NCI-H1436 treated with DMSO at 0.1 percent for 48 hours (cell line): Measurements from ENCODE around the gene COL5A3.
"Not testable (repeated sequence)": the region's sequence is repeated elsewhere in the genome, so short reads cannot be mapped to it uniquely, and the experiment has no call there.

ENCODE experiments used
- DNase-seq: peaks from one replicate; lab custom pipeline; 2025; lab: John Stamatoyannopoulos, UW

COL5A3 gene

GRCh38 chr19:9936326-9937000 is 73.8 kb downstream of the COL5A3 start, which contains the start of gene OLFM2:
OLFM2 (minus strand) TSS chr19:9936515; CDS start chr19:9936366, 149 bp downstream.
- no peak for DNase-seq

GRCh38 chr19:9935506-9936325 is 74.6 kb downstream of the COL5A3 start:
- no peak for DNase-seq

DNA sequence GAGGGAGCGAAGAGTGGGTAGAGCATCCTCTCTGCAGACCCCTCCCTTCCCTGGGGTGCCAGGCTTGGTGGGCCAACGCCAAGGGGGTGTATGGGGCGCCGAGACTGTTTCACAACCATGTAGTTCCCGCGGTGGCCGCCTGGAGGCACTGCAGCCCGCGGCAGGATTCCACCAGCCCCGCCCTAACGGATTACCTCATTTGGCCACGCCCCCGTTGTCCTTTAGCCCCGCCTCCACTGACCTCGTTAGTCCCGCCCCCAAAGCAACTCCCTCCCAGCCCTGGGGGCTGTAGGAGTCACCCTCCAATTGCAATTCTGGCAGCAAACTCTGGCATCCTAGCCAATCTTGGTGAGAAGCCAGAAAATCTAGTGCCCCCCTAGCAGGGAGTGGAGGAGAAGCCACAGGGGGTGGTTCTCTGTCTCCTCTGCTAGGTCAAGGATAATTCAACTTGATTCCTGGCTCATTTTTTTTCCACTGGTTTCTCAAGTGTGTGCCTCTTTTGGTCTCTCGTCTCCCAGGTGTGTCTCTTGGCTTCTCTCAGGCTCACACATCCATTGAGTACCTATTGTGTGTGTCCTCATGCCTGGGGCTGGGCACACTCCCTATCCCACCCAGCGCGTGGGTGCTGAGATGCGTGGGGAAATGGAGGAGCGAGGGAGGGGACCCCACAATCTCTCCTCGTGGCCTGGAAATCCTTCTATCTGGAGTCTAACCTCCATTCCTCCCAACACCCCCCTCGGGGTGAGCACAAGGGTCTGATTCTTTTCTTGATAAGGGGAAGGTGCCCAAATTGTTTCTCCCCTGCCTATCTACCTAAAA is 76.0 kb downstream of the COL5A3 start:
- no peak for DNase-seq

DNA sequence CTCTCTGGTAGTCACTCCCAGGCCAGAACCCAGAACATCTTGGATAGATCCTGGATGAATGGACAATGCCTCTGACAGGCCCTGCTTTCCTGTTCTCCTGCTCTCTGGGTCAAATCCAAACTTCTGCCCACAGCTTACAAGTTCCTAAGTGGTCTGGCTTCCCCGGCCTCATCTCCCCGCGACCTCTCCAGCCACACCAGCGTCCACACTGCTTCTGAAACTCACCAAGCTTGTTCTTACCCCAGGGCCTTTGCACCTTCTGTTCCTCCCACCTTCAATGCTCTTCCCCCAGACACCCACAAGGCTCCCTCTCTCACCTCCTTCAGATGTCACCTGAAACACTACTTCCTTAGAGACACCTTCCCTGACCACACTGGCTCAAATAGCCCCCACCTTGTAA is 77.5 kb downstream of the COL5A3 start:
- DNase-seq = no peak

DNA sequence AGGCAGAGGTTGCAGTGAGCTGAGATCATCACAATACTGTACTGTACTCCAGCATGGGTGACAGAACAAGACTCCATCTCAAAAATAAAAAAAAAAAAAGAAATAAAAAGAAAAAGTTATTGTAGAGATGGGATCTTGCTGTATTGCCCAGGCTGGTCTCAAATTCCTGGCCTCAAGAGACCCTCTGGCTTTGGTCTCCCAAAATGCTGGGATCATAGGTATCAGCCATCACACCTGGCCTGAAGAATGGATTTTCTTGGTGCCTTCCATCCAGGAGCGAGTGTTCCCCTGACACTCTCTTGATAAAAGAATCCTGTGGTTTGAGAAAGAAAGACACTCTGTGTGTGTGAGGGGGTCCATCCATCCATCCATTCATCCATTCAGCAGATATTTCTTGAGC is 78.7 kb downstream of the COL5A3 start:
- DNase-seq = no peak

- DNase-seq = no peak
These were observed 86.9 kb downstream of the COL5A3 start for GRCh38 chr19:9923440-9923839.

- DNase-seq = not testable (repeated sequence)
These were observed 87.4 kb downstream of the COL5A3 start for GRCh38 chr19:9922782-9923379.

GRCh38 chr19:9917321-9917720 is 93.0 kb downstream of the COL5A3 start:
- DNase-seq = no peak

DNA sequence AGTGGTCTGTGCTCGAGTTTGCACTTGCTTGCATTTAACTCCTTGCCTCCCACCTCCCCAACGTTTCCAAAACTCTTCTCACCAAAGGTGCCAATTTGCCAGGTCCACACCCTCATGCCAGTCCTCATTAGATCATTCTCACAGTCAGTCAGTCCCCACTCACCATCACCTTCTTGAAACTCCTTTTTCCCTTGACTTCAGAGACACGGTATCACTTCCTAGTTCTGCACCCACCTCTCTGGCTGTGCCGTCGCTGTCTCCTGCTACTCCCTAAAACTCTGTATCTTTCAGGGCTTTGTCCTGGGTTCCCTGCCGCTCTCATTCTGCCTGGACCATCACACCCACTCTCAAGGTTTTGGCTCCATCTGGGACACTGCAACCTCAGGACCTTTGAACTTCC is 93.6 kb downstream of the COL5A3 start:
- DNase-seq = no peak

DNA sequence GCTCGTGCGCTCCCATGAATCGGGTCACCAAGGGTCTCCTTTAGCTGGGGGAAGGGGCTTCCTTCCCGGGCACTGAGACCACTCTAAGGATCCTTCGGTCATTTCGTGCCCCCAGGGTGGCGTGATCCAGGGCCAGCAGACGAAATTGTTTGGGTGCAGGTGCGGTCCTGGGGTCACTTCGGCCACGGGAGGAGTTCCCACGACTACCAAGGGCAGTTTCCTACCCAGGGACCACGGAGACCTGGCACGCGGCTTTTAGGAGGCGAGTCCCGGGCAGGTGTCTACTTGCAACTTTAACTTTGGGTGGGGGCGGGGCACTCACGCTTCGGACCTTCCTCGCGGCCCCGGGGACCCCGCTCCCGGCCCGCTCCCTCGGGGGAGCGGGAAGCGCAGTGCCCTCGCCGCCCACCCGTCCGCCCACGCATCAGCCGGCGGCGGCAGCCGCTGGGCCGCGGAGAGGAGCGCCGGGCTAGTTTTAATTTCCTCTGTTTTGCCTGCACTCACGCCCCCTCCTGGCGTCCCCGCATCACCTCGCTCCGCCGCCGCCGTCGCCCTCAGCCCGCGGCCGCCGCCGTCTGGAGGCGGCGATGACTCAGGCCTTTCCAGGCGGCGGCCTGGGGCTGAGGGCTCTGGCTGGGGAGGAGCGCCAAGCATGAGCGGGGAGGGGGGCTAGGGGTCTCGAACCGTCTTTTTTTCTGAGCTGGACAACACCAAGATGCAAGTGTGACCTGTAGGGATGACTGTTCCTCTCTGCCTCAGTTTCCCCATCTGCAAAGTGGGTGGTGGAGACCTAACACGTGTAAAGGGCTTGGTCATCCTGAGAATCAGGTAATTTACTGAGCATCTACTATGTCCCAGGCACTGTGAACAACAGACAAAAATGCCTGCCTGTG is 95.7 kb downstream of the COL5A3 start:
- DNase-seq = peak; percentile 34

DNA sequence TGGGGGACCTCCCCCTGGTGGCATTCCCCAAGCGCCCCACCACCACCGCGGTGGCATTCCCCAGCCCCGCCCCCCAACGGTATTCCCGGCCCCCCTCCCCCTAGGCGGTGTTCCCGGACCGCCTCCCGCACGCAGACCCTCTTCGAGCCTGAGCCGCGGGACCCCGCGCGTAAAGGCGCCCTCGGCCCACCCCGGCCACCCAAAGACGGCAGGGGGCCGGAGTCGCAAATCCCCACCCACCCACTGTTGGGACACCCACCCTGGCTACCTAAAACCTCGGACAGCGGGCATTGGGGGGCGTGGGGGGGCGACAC is 96.3 kb downstream of the COL5A3 start:
- DNase-seq = no peak

GRCh38 chr19:9913237-9914000 is 96.9 kb downstream of the COL5A3 start:
- DNase-seq = no peak

DNA sequence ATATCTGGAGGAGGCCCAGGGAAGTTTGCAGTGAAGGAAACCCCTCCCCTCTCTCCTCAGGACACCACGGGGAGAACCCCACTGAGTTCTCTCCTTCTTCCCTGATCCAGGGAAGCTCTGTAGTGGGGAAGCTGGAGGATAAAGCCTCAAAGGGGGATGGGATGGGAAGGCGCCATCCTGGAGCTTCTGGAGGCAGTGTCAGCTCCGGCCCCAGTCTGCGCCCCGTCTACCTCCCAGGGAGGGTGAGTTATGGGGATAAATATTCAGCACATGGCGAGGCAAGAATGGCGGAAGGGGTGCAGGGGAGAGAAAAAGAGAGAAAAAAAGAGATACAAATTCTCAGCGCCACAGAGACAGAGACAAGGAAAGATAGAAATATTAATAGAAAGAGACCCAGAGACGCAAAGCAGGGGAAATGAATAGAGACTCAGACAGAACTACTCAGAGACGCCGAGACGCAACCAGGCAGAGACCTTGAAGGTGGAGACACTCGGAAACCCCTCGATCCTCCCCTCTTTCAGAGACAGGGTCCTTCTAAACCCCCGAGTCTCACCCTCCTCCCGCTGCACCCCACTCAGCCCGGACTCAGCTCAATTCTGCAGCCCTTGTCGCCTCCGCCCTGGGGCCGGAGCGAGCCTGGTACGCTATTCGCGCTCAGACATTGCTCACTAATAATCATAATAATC is 97.6 kb downstream of the COL5A3 start:
- DNase-seq = no peak

- no peak for DNase-seq
These were observed 98.6 kb downstream of the COL5A3 start for GRCh38 chr19:9911524-9912185.

DNA sequence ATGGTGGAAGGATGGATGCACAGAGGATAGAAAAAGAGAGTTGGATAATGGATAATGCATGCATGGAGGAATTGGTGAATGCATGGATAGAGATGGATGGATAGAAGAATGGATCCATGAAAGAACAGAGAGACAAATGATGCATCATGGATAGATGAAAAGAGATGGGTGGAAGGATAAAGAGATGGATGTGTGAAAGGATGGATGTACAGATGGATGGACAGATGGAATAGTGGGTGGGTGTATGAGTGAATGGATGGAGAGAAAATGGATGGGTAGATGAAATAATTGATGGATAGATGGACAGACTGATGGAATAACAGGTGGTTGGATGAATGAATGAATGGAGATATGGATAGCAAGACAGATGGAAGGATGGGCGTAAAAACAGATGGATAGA is 99.7 kb downstream of the COL5A3 start:
- DNase-seq = no peak
